GM18870 (cell line): ENCODE measurements around the gene PTPRF.

Experiments used
- ATAC-seq: cut with Tn5 transposase; IDR thresholded peaks from one replicate; pipeline ENCODE4 v1.9.1; 2021; ENCODE audit warnings: moderate library complexity; ENCODE audit not compliant: unreplicated experiment

PTPRF gene

DNA sequence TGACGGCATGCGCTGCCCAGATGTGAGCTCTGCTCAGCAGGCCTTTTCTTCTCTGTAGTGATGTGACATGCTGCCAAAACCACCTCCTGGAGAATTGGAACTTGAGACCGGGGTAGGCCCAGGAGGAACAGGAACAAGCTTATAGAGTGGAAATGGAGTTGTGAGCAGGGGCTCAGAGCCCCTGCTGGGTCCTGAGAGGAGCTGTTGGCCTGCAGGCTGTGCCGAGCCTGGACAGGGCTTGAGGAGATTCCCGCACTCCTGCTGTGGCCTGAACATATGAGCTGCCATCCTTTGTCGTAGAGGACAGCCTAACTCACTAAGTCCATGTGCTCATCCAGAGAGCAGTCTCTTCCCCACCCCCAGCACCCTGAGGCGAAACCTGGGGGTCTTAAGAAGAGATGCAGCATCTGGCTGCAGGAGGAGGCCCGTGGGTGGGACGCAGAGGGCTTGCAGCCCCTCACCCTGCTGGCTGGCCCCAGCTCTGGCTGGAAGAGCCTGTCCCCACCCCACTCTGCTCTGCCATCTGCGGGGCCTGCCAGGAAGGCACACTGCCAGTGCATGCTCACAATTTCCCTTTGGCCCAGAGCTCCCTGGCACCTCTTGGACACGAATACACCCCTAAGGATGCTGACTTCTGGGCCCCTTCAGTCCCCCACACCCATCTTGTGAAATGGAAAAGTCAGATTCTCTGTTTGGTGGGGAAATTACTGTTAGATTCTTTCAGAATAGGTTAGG, 42.5 kb downstream of the PTPRF start:
- ATAC-seq, result no peak

- ATAC-seq, result no peak
Observed at GRCh38 chr1:43576521-43576920, 45.8 kb downstream of the PTPRF start.

DNA sequence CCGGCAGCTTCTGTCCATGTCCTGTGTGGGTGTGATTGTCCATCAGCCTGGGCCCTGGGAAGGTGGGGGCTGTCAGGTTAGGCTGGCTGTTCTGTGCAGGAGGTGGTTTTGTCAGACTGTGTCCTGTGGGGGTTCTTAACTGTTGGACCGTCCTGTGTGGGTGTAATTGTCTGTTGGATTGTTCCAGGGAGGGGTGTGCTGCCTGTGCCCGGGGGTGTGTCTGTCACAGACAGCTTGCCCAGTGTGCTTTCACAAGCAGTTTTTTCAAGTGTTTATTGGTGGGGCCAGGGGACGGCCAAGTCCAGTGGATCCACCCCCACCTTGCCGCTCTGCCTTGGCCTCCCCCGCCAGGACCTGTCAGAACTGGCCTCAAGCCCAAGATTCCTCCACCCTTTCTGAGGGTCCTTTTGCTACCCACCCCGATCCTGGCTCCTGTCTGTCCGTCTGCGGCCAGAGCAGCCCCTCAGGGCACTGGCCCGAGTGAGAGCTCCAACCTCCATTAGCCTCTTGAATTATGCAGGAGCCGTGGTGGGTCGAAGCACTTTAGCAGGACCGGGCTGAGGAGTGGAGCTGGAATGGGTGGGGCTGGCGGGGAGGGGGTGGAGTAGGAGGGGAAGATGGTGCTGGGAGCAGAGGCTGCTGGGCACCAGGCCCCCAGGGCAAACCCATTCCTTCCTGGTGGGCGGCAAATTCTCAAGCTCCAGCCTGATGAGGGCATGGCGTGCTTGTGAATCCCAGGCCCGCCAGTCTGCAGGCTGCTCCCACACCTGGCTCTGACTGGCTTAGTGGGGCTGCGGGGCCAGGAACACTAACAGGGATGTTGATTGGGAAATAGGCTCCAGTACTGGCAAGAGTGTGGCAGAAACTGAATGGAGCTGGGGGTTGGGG, 47.2 kb downstream of the PTPRF start:
- no peak for ATAC-seq

- no peak for ATAC-seq
Observed at GRCh38 chr1:43580039-43580438, 49.4 kb downstream of the PTPRF start.

DNA sequence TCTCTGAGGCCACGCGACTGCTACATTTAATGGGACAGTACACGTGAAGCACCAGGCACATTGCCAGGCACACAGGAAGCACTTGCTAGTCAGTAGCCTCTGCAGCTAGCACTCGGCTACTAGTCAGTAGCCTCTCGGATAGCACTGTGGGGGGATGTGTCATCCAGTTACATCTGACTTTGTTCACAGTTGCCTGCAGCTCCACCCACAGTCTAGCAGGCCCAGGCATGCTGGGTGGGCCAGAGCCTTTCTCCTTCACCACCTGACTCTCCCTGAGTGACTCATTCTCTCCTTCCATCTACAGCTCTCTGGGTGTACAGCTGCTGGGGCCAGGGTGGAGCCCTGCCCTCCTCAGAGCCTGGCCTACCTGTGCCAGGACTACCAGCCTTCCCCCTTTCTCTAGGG, 51.5 kb downstream of the PTPRF start:
- ATAC-seq, result peak; percentile 78

DNA sequence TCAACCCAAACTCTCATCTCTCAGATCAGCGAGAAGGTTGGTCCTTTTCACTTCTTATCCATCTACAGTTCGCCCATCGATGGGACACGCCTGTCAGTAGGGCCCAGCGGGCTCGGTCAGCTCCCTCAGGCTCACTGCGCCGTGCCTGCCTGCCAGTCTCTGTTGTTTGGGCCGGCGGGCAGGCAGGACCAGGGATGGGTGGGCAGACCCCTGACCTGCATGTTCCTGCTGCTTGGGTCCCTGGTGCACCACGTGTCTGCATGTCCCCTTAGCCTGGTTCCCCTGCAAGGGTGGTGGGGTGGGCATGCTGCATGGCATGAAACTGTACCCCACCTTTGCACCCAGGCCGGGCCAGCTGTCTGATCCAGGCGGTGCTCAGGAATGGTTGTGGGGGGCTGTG, 52.4 kb downstream of the PTPRF start:
- no peak for ATAC-seq

GRCh38 chr1:43584204-43584603, 53.5 kb downstream of the PTPRF start:
- ATAC-seq, result no peak

- ATAC-seq, result no peak
Observed at GRCh38 chr1:43585557-43585956, 54.9 kb downstream of the PTPRF start.

- ATAC-seq, result no peak
Observed at GRCh38 chr1:43586136-43586731, 55.6 kb downstream of the PTPRF start.

DNA sequence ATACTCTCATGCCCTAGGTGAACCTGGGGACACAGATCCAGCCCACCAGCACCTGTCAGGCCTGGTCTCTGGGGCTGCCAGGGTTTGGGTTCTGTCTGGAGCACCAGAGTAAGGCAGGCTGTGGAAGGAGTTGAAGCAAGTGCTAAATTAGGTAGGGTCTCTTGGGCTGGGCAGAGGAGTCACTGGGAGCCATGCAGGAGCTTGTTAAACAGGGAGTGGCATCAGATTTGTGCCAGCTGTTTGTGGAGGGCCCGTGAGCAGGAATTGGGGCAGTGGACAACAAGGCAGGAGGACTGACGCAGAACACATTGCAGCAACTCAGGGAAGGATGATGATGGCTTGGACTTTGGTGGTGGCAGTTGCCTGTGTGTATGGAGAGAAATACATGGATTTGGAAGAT, 56.3 kb downstream of the PTPRF start:
- no peak for ATAC-seq

DNA sequence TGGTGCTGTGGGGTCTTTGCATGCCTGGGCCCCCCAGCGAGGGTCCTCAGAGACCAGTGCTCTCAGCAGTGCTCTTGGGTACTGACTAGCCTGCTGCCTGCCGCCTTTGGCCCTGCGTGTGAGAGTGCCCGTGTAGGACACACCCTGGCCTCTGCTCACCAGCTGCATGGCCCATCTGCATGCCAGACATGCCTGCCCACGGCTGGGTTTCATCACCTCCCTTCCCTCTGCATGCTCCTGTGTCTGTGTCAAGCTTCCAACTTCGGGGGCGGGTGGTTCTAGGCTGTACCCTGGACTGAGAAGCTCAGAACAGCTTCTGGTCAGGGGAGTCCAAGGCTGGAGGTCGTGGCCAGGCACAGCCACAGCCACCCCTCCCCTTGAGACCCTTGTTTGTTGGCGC, 56.9 kb downstream of the PTPRF start:
- ATAC-seq, result no peak

DNA sequence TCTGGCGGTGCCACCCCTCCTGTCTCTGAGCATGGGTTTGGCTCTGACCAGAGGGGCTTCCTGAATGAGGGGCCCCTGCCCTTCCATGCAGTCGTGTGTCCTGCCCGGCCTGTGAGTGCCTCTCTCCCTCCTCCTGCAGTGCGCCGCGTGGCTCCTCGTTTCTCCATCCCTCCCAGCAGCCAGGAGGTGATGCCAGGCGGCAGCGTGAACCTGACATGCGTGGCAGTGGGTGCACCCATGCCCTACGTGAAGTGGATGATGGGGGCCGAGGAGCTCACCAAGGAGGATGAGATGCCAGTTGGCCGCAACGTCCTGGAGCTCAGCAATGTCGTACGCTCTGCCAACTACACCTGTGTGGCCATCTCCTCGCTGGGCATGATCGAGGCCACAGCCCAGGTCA, 57.9 kb downstream of the PTPRF start:
- ATAC-seq, result no peak

DNA sequence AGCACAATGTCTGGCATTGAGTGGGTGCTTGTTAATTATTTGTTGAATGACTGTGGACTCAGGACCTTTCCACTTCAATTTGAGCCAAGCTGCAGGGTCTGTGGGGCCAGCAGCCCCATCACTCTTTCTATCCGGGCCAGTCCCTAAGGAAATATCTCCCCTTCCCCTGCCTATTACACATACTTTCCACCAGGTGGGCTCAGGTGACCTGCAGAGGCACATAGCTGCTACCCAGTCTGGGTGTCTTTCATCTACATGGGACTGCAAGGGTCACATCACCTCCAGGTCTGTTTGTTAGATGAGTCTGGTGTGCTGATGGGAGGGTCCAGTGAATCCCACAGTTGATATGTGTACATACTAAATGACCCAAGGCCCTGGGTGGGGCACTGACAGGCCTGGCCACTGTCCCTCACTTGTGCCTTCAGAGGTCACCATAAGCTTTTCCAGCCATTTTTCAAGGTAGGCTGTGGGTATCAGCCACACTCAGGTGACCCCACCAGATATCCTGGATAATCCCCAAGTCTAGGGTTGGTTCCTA, 59.8 kb downstream of the PTPRF start:
- no peak for ATAC-seq

DNA sequence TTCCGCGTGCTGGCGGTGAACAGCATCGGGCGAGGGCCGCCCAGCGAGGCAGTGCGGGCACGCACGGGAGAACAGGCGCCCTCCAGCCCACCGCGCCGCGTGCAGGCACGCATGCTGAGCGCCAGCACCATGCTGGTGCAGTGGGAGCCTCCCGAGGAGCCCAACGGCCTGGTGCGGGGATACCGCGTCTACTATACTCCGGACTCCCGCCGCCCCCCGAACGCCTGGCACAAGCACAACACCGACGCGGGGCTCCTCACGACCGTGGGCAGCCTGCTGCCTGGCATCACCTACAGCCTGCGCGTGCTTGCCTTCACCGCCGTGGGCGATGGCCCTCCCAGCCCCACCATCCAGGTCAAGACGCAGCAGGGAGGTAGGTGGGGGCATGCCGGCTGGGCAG, 60.5 kb downstream of the PTPRF start:
- ATAC-seq, result no peak

DNA sequence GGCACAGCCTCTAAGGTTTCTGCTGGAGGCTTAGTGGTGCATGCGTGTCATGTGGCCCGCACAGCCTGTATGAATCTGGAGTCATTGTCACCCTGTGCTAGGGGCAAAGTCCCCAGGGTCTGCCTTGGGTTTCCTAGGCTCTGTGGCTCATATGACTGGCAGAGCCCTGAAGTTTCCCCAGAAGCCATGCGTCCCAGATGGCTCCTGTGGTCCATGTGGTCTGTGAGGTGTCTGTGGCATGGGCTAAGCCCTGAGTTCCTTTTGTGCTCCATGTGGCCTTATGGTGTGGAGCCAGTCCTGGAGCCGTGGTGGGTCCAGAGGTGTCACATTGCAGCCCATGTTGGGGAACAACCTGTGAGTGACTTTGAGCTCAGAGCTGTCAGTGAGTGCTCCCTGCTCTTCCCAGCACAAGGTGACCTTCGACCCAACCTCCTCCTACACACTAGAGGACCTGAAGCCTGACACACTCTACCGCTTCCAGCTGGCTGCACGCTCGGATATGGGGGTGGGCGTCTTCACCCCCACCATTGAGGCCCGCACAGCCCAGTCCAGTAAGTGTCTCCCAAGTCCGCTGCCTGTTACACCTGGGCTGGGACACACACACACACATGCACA, 61.5 kb downstream of the PTPRF start:
- ATAC-seq, result no peak

- ATAC-seq, result no peak
Observed at GRCh38 chr1:43592974-43593683, 62.4 kb downstream of the PTPRF start.

- ATAC-seq, result no peak
Observed at GRCh38 chr1:43596579-43596978, 65.9 kb downstream of the PTPRF start.

DNA sequence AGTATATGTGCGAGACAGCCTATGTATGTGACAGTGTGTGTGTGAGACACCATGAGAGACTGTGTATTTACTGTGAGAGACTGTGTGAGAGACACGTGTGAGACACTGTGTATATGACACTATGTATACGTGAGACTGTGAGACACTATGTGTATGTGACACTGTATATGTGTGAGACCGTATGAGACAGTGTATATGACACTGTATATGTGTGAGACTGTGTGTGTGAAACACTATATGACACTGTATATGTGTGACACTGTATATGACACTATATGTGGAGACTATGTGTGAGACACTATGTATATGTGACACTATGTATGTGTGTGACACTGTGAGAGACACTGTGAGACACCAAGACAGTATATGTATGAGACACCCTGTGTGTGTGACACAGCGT, 66.3 kb downstream of the PTPRF start:
- ATAC-seq, result no peak

DNA sequence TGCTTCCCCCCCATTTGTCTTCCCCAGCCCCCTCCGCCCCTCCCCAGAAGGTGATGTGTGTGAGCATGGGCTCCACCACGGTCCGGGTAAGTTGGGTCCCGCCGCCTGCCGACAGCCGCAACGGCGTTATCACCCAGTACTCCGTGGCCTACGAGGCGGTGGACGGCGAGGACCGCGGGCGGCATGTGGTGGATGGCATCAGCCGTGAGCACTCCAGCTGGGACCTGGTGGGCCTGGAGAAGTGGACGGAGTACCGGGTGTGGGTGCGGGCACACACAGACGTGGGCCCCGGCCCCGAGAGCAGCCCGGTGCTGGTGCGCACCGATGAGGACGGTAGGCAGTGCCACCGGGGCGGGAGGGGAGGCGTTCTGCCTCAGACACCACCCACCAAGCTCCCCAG, 67.0 kb downstream of the PTPRF start:
- ATAC-seq, result no peak

DNA sequence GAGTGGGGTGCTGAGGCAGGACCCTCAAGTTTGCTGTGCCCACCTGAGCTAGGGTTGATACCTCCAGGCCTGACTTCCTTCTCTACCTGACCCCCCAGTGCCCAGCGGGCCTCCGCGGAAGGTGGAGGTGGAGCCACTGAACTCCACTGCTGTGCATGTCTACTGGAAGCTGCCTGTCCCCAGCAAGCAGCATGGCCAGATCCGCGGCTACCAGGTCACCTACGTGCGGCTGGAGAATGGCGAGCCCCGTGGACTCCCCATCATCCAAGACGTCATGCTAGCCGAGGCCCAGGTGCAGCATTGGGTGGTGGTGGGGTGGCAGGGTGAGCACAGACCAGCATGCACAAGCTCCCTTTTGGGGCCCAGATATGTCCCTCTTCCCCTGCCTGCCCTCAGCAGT, 67.9 kb downstream of the PTPRF start:
- no peak for ATAC-seq
